GM21390 (cell line): Measurements from ENCODE around the gene FGFR2.
A peak's percentile ranks its signal among the peaks of the same experiment; 100 is the strongest.

Experiments used
- ATAC-seq: cut with Tn5 transposase; IDR thresholded peaks from one replicate; pipeline ENCODE4 v1.9.1; 2021; ENCODE audit not compliant: unreplicated experiment

The FGFR2 gene

GRCh38 chr10:121611393-121612159, 13.3 kb upstream of the FGFR2 start:
- ATAC-seq, result no peak

- ATAC-seq, result no peak
These were observed 12.6 kb upstream of the FGFR2 start for GRCh38 chr10:121610798-121611323.

GRCh38 chr10:121609426-121610380, 11.5 kb upstream of the FGFR2 start:
- no peak for ATAC-seq

GRCh38 chr10:121608469-121609190, 10.4 kb upstream of the FGFR2 start:
- ATAC-seq, result peak; percentile 84

- no peak for ATAC-seq
These were observed 9.2 kb upstream of the FGFR2 start for GRCh38 chr10:121607310-121608055.

- ATAC-seq, result no peak
These were observed 7.5 kb upstream of the FGFR2 start for GRCh38 chr10:121605708-121606107.

GRCh38 chr10:121601458-121601857, 3.2 kb upstream of the FGFR2 start:
- no peak for ATAC-seq

GRCh38 chr10:121600611-121601010, 2.4 kb upstream of the FGFR2 start:
- ATAC-seq, result no peak

- no peak for ATAC-seq
These were observed 1.7 kb upstream of the FGFR2 start for GRCh38 chr10:121599947-121600346.

- peak; percentile 11 for ATAC-seq
These were observed 561 bp downstream of the FGFR2 start for GRCh38 chr10:121597504-121598262.

- ATAC-seq, result no peak
These were observed 1.3 kb downstream of the FGFR2 start for GRCh38 chr10:121596689-121597503.

GRCh38 chr10:121595806-121596688, 2.2 kb downstream of the FGFR2 start:
- ATAC-seq, result no peak

- ATAC-seq, result no peak
These were observed 2.9 kb downstream of the FGFR2 start for GRCh38 chr10:121595351-121595805.

- no peak for ATAC-seq
These were observed 3.5 kb downstream of the FGFR2 start for GRCh38 chr10:121594623-121595350.

- ATAC-seq, result no peak
These were observed 4.2 kb downstream of the FGFR2 start for GRCh38 chr10:121594076-121594475.

GRCh38 chr10:121593281-121594075, 4.8 kb downstream of the FGFR2 start:
- ATAC-seq, result no peak
